MCF 10A (cell line): ENCODE measurements around the gene IL6ST. TPM values are rescaled to one million over a fixed set of nuclear protein-coding genes. Genes with fewer than 3 reads are reported as not detected.
"Not testable (repeated sequence)": the region's sequence is repeated elsewhere in the genome, so short reads cannot be mapped to it uniquely, and the experiment has no call there.

ENCODE experiments used
- BruUV-seq: library from RNA; stranded (reverse); fragments of 400-500 nt; replicated peaks from 2 replicates; lab custom pipeline; 2021; lab: Mats Ljungman, UMichigan
- CTCF ChIA-PET: fragments of 300-600 bp; sonication (Branson Sonifier 250); formaldehyde crosslinking; extraction: SDS; loops from one replicate; lab custom pipeline; 2021; ENCODE audit warnings: antibody characterized with exemption, inconsistent platforms; lab: Yijun Ruan, JAX
- POLR2A ChIA-PET: fragments of 300-600, 350-650 bp; sonication (Branson Sonifier 250); formaldehyde crosslinking; extraction: SDS; loops from one replicate; lab custom pipeline; 2020; ENCODE audit warnings: antibody characterized with exemption, inconsistent platforms; lab: Yijun Ruan, JAX
- DNase-seq: peaks from one replicate; pipeline ENCODE4 v3.0.0-alpha.2; 2018; ENCODE audit not compliant: unreplicated experiment
- H3K27ac Mint-ChIP-seq: one replicate; pipeline ENCODE4 v1.8.0; 2022; ENCODE audit warnings: mild to moderate bottlenecking, low read depth, mixed read lengths; ENCODE audit not compliant: unreplicated experiment
- H3K27me3 Mint-ChIP-seq: one replicate; pipeline ENCODE4 v1.8.0; 2022; ENCODE audit warnings: mixed read lengths; ENCODE audit not compliant: insufficient read depth, unreplicated experiment
- H3K36me3 Mint-ChIP-seq: one replicate; pipeline ENCODE4 v1.8.0; 2022; ENCODE audit warnings: mild to moderate bottlenecking, moderate library complexity, mixed read lengths; ENCODE audit not compliant: insufficient read depth, unreplicated experiment
- H3K4me1 Mint-ChIP-seq: one replicate; pipeline ENCODE4 v1.8.0; 2022; ENCODE audit warnings: mixed read lengths; ENCODE audit not compliant: insufficient read depth, unreplicated experiment
- H3K4me3 Mint-ChIP-seq: one replicate; pipeline ENCODE4 v1.8.0; 2022; ENCODE audit warnings: mild to moderate bottlenecking, moderate library complexity, mixed read lengths; ENCODE audit not compliant: unreplicated experiment
- H3K9me3 Mint-ChIP-seq: one replicate; pipeline ENCODE4 v1.8.0; 2022; ENCODE audit warnings: mixed read lengths; ENCODE audit not compliant: unreplicated experiment
- CTCF ChIP-seq: fragments of 200-600 bp; IDR thresholded peaks from one replicate; pipeline ENCODE4 v1.8.0; 2022; ENCODE audit warnings: antibody characterized with exemption, mild to moderate bottlenecking; ENCODE audit not compliant: unreplicated experiment
- intact Hi-C: fragments of 100-400 bp; cut with micrococcal nuclease; formaldehyde crosslinking; loops from 2 replicates; pipeline ENCODE4 v1.14.1; 2022
- total RNA-seq: library from RNA; stranded (reverse); gene quantifications from 2 replicates; pipeline ENCODE4 v1.2.3, GENCODE V29; 2022

Gene IL6ST
- total RNA-seq, 1 experiment from 2014 or later = 115 TPM

DNA sequence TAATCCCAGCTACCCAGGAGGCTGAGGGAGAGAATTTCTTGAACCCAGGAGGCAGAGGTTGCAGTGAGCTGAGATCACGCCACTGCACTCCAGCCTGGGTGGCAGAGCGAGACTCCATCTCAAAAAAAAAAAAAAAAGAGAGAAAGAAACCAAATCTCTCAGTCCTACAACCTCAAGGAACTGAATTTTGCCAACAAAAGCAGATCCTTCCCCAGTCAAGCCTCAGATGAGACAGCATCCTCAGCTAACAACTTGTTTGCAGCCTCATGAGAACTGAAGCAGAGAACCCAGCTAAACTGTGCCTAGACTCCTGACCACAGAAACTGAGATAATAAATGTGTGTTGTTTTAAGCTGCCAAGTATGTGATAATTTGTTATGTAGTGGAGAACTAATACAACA, 7.5 kb upstream of the IL6ST start:
- DNase-seq = no peak
- Mint-ChIP-seq H3K27ac (no peak overlapping the region), H3K9me3 (no peaks in the 10 kb centered on the region), H3K36me3 (no peaks in the 10 kb centered on the region), H3K27me3 (no peaks in the 10 kb centered on the region), H3K4me3 (no peak overlapping the region), H3K4me1 (peaks cover 18% of the 10 kb centered on the region)
- intact Hi-C loops = no loop called here
- no TSS peak for BruUV-seq
- TF ChIP-seq CTCF = no peak
- CTCF ChIA-PET = interaction anchor here (0.7 to 0.9 kb wide), 3 partner anchors 32 to 657 kb away, joined by 3 to 4 read pairs (median 4); no protein-coding TSS in a partner anchor
- POLR2A ChIA-PET = interaction anchor here (1.0 to 2.3 kb wide), 2 partner anchors 8 to 159 kb away, joined by 4 to 12 read pairs; partner anchors contain the start of gene IL6ST

- H3K27ac Mint-ChIP-seq, POLR2A ChIA-PET, DNase-seq, intact Hi-C loops, H3K27me3 Mint-ChIP-seq, H3K36me3 Mint-ChIP-seq, H3K4me3 Mint-ChIP-seq, CTCF ChIA-PET, BruUV-seq, H3K9me3 Mint-ChIP-seq: not testable (repeated sequence)
- peaks cover 18% of the 10 kb centered on the region for H3K4me1 Mint-ChIP-seq
Observed at GRCh38 chr5:56000221-56000620, 5.5 kb upstream of the IL6ST start.

- no TSS peak for BruUV-seq
- ChIA-PET CTCF (interaction anchor here (0.6 to 1.0 kb wide), 2 partner anchors 80 to 202 kb away, joined by 3 to 4 read pairs; no protein-coding TSS in a partner anchor), POLR2A (interaction anchor here (1.0 kb wide), 1 partner anchor 9 kb away, joined by 4 read pairs; no protein-coding TSS in a partner anchor)
- no peak for TF ChIP-seq CTCF
- H3K9me3 Mint-ChIP-seq = no peaks in the 10 kb centered on the region
- intact Hi-C loops = loop anchor here (10.0 kb wide), 1 partner anchor 56 kb away; no protein-coding TSS in a partner anchor
- H3K36me3 Mint-ChIP-seq = peaks cover 6% of the 10 kb centered on the region
- H3K4me3 Mint-ChIP-seq = no peak overlapping the region
- H3K4me1 Mint-ChIP-seq = peaks cover 18% of the 10 kb centered on the region
- DNase-seq = no peak
- H3K27ac Mint-ChIP-seq = no peak overlapping the region
- H3K27me3 Mint-ChIP-seq = no peaks in the 10 kb centered on the region
Observed at GRCh38 chr5:55998966-55999365, 4.2 kb upstream of the IL6ST start.

DNA sequence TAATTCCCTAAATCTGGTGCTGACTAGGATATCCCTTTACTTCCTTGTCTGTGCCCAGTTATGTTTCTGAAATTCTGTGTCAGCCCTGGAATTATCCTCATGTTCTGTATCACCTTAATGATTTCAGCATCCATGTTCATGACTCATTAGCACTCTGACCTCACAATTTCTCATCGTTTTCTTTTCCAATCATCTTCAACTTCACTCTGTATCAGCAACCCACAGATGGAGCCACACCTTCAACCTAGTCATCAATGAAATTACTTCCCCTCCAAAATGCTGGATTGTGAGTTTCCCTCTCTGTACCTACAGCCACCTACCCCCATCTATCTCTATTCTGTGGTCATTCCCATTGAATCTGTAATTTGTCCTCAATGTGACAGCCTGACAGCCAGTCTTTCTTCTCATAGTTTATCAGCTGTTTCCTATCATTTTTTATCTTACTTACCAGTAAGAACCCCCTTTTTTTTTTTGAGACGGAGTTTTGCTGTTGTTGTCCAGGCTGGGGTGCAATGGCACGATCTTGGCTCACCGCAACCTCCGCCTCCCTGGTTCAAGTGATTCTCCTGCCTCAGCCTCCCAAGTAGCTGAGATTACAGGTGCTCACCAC, 3.1 kb upstream of the IL6ST start:
- no peak overlapping the region for H3K4me3 Mint-ChIP-seq
- no peaks in the 10 kb centered on the region for H3K9me3 Mint-ChIP-seq
- peak; percentile 56 for DNase-seq
- CTCF ChIA-PET = interaction anchor here (0.6 to 6.4 kb wide), 4 partner anchors 10 to 841 kb away, joined by 3 to 21 read pairs (median 4); no protein-coding TSS in a partner anchor
- no peaks in the 10 kb centered on the region for H3K27me3 Mint-ChIP-seq
- no TSS peak for BruUV-seq
- peaks cover 13% of the 10 kb centered on the region for H3K4me1 Mint-ChIP-seq
- intact Hi-C loops = loop anchor here (10.0 kb wide), 1 partner anchor 57 kb away; no protein-coding TSS in a partner anchor
- POLR2A ChIA-PET = interaction anchor here (0.7 to 1.4 kb wide), 4 partner anchors 9 to 208 kb away, joined by 3 to 5 read pairs (median 4); no protein-coding TSS in a partner anchor
- H3K27ac Mint-ChIP-seq = peak overlapping the region; percentile 37
- peaks cover 6% of the 10 kb centered on the region for H3K36me3 Mint-ChIP-seq
- TF ChIP-seq CTCF = no peak
